ENCODE results near the gene ZNF469. TPM values are rescaled to one million over a fixed set of nuclear protein-coding genes. Genes with fewer than 3 reads are reported as not detected.

ZNF469 gene
- total RNA-seq, 2 donors from 2014 or later = 4.5 to 11.3 TPM

GRCh38 chr16:88349153-88349902, 33.4 kb upstream of the ZNF469 start:
- H3K27me3 ChIP-seq (replicated peaks; ENCODE audit: insufficient read depth) = no peaks in the 10 kb centered on the region
- H3K4me3 ChIP-seq = no peak overlapping the region
- no peak for DNase-seq (ENCODE audit: low spot score)
- TF ChIP-seq CTCF (IDR thresholded peaks at IDR 0.05) = no peak
- ATAC-seq (ENCODE audit: insufficient number of reproducible peaks, low FRiP score, low read depth) = no peak
- H3K27ac ChIP-seq = no peak overlapping the region
- no peaks in the 10 kb centered on the region for H3K9me3 ChIP-seq
- H3K36me3 ChIP-seq = no peaks in the 10 kb centered on the region
- no peaks in the 10 kb centered on the region for H3K4me1 ChIP-seq (ENCODE audit: control insufficient read depth in 1 of 2, low read depth in 2 of 2)

GRCh38 chr16:88349903-88350900, 32.6 kb upstream of the ZNF469 start:
- no peaks in the 10 kb centered on the region for H3K27me3 ChIP-seq (replicated peaks; ENCODE audit: insufficient read depth)
- H3K36me3 ChIP-seq = no peaks in the 10 kb centered on the region
- no peak for TF ChIP-seq CTCF (IDR thresholded peaks at IDR 0.05)
- H3K9me3 ChIP-seq = no peaks in the 10 kb centered on the region
- H3K27ac ChIP-seq = no peak overlapping the region
- DNase-seq (ENCODE audit: low spot score) = no peak
- H3K4me1 ChIP-seq (ENCODE audit: control insufficient read depth in 1 of 2, low read depth in 2 of 2) = no peaks in the 10 kb centered on the region
- no peak overlapping the region for H3K4me3 ChIP-seq
- no peak for ATAC-seq (ENCODE audit: insufficient number of reproducible peaks, low FRiP score, low read depth)

- DNase-seq (ENCODE audit: low spot score) (no peak), ATAC-seq (ENCODE audit: insufficient number of reproducible peaks, low FRiP score, low read depth) (no peak)
- Histone ChIP-seq H3K9me3 (no peaks in the 10 kb centered on the region), H3K4me3 (no peak overlapping the region), H3K27me3 (replicated peaks; ENCODE audit: insufficient read depth) (no peaks in the 10 kb centered on the region), H3K36me3 (no peaks in the 10 kb centered on the region), H3K27ac (no peak overlapping the region), H3K4me1 (ENCODE audit: control insufficient read depth in 1 of 2, low read depth in 2 of 2) (no peaks in the 10 kb centered on the region)
- TF ChIP-seq CTCF (IDR thresholded peaks at IDR 0.05) = no peak
Observed at GRCh38 chr16:88350922-88351321, 31.8 kb upstream of the ZNF469 start.

GRCh38 chr16:88351491-88352101, 31.2 kb upstream of the ZNF469 start:
- no peaks in the 10 kb centered on the region for H3K9me3 ChIP-seq
- H3K27me3 ChIP-seq (replicated peaks; ENCODE audit: insufficient read depth) = no peaks in the 10 kb centered on the region
- no peak overlapping the region for H3K27ac ChIP-seq
- DNase-seq (ENCODE audit: low spot score) (no peak), ATAC-seq (ENCODE audit: insufficient number of reproducible peaks, low FRiP score, low read depth) (no peak)
- H3K4me1 ChIP-seq (ENCODE audit: control insufficient read depth in 1 of 2, low read depth in 2 of 2) = no peaks in the 10 kb centered on the region
- no peak for TF ChIP-seq CTCF (IDR thresholded peaks at IDR 0.05)
- H3K36me3 ChIP-seq = no peaks in the 10 kb centered on the region
- no peak overlapping the region for H3K4me3 ChIP-seq

Measured in thoracic aorta (tissue), 2 donors.